GM21723 (cell line): ENCODE data around the gene RNASE2.
A peak's percentile ranks its signal among the peaks of the same experiment; 100 is the strongest.
"Not testable (repeated sequence)": the region's sequence is repeated elsewhere in the genome, so short reads cannot be mapped to it uniquely, and the experiment has no call there.

Source experiments
- ATAC-seq: cut with Tn5 transposase; IDR thresholded peaks from one replicate; pipeline ENCODE4 v1.9.1; 2021; ENCODE audit warnings: mild to moderate bottlenecking, moderate library complexity; ENCODE audit not compliant: unreplicated experiment

RNASE2 gene

DNA sequence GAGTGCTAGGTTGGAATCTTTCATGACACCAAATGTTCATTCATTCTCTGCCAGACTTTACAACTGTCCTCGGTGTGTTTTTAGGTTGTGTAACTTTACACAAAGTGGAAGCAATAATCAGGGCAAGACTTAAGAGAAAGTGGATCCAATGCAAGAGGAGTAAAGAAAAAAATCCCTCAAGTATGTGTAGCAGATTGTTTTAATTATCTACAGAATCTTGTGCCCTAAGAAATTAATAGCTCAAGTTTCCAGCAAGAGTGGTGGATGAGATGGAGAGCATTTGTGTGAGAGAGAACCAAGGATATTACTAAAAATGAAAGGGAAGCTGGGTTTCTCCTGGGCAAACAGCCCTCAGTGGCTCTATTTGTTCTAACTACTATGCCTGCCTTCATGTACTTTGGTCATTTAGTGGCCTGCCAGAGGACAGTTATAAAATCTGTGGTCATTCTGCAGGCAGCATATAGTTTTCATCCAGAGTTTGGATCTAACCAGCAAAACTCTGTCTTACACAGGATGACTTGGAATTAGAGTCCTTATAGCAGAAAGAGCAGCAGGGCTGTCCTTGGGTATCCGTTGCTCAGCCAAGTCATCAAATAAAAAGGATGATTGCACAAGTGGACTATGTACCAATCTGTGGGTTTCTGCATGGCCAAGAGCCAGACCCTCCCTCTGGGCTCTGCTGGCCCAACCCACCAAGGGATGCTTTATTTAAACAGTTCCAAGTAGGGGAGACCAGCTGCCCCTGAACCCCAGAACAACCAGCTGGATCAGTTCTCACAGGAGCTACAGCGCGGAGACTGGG, at the start of gene RNASE2:
Gene RNASE2 (plus strand): TSS at position 752 of the 802 bp plus-strand sequence. CDS start 285 bp downstream, outside the sequence.
- not testable (repeated sequence) for ATAC-seq

- ATAC-seq = no peak
Measured at GRCh38 chr14:20905676-20906075, 49.6 kb upstream of the RNASE2 start.

- ATAC-seq = no peak
Measured at GRCh38 chr14:20907214-20907613, 48.1 kb upstream of the RNASE2 start.

DNA sequence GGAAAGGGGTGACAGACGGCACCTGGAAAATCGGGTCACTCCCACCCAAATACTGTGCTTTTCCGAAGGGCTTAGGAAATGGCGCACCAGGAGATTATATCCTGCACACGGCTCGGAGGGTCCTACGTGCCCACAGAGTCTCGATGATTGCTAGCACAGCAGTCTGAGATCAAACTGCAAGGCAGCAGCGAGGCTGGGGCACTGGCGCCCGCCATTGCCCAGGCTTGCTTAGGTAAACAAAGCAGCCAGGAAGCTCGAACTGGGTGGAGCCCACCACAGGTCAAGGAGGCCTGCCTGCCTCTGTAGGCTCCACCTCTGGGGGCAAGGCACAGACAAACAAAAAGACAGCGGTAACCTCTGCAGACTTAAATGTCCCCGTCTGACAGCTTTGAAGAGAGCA, 44.5 kb upstream of the RNASE2 start:
- not testable (repeated sequence) for ATAC-seq

- not testable (repeated sequence) for ATAC-seq
Measured at GRCh38 chr14:20919038-20919756, 36.1 kb upstream of the RNASE2 start.

DNA sequence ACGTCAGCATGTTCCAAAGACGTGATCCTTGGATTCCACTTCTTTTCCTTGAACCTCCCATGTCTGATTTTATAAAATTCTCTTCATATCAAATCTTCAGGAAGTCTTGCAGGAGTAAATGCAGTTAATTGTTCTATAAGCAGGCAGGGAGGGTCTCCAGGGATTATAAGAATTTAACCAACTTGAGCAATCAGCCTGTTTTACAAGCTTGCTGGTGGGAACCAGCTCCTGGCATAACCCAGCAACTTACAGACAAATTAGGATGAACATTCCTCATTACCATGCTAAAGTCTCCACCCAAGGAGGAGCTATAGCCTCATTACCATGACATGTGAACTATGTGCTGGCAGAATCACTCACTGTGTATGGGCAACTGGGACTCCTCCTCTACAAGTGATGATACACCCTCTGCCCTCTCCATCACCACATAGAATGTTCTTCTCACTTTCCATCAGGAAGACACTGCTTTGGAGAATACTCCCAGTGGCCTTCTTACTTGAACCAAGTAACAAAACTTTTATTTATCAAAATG, 31.5 kb upstream of the RNASE2 start:
- not testable (repeated sequence) for ATAC-seq

DNA sequence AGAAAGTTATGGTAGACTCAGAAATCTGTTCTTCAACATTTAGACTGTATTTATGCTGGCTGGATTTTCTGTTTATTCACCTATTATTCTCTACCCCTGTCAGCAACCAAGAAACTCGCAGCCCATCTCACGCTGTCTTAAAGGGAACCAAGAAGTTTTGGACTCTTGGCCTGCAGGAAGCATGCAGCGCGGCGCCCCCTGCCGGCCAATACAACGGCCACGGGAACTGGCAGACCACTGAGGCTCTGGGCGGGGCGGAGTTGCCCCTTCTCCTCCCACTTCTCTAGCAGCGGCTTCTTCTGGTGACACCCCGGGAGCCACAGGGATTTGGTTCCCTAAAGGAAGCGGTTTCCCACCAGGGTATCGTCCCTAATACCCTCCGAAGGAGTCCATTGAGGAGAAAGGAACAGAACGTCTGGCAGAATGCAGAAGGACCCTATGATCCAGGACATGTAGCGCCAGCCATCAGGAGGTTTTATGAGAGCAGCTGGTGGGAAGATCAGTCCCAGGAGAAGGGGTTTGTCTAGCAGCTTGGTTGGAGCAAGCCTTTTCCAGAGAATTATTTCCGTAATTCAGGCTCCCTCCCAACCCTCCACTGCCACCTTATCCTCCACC, 21.0 kb upstream of the RNASE2 start:
- ATAC-seq = no peak

GRCh38 chr14:20935303-20935984, 19.8 kb upstream of the RNASE2 start:
- ATAC-seq = no peak

DNA sequence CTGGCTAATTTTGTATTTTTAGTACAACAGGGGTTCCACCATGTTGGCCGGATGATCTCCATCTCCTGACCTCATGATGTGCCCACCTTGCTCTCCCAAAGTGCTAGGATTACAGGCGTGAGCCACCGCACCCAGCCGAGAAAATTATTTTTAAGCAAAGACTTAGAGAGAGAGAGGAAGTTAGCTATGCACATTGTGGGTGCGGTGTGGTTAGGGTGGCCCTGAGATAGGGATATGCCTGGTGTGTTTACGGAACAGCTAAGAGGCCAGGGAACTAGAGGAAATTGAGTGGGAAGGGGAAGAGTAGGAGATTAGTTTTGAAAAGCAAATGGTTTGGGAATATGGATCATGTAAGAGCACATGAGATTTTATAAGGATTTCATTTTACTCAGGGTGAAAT, 10.1 kb upstream of the RNASE2 start:
- not testable (repeated sequence) for ATAC-seq

GRCh38 chr14:20946707-20947106, 8.6 kb upstream of the RNASE2 start:
- not testable (repeated sequence) for ATAC-seq

GRCh38 chr14:20955538-20955873, 219 bp downstream of the RNASE2 start:
- ATAC-seq = not testable (repeated sequence)

DNA sequence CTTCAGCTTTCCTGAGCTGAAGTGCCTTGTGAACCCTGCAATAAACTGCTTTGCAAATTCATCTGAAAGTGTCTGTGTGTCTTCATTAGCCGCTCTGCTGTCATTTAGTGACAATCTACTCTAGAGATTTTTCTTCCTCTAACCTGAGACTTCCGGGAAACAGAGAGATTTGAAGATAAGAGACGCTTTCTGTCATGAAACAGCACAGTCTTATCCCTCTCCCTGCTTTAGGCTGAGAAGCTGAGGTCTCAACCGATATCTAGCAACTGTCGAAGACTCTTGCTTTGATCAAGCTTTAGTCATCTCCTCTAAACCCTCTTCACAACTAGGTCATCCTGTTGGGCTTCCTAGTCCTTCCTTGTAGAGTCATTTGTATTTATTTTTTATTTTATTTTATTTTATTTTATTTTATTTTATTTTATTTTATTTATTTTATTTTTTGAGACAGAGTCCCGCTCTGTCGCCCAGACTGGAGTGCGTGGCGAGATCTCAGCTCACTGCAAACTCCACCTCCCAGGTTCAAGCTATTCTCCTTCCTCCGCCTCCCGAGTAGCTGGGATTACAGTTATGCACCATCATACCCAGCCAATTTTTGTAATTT, 1.2 kb downstream of the RNASE2 start:
- no peak for ATAC-seq

DNA sequence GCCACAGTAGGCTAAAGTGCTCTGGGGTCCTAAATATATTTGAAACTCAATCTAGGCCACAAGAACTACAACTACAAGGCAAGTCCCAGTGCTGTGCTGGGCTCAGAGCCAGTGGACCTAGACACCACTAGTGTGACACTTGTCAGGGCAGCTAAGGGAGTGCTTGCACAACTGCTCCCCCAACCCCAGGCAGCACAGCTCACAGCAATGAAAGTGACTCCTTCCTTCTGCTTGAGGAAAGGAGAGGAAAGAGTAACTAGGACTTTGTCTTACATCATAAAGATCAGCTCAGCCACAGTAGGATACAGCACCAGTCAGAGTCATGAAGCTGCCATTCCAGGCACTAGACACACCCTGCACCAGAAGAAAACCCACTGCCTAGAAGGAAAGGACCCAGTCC, 3.7 kb downstream of the RNASE2 start:
- not testable (repeated sequence) for ATAC-seq

DNA sequence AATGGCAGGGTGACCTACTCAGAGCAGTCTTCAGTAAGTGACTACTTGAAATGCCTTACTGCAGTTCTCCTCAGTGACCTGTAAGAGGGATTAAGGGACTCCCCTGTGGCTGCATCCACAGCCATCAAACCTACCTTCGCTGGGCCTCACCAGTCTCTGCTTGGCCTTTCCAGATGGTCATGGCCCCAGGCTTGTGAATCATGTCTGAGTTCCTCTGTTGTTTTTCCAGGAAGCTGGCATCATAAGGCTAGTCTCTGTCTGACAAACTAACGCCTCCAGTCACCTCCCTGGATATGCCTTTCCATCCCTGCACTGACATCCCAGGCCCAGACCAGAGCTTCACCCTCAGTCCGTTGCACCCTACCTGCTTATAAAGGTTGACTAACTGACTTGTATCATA, 14.0 kb downstream of the RNASE2 start:
- ATAC-seq = no peak

GRCh38 chr14:20970647-20970982, 15.3 kb downstream of the RNASE2 start:
- ATAC-seq = no peak

DNA sequence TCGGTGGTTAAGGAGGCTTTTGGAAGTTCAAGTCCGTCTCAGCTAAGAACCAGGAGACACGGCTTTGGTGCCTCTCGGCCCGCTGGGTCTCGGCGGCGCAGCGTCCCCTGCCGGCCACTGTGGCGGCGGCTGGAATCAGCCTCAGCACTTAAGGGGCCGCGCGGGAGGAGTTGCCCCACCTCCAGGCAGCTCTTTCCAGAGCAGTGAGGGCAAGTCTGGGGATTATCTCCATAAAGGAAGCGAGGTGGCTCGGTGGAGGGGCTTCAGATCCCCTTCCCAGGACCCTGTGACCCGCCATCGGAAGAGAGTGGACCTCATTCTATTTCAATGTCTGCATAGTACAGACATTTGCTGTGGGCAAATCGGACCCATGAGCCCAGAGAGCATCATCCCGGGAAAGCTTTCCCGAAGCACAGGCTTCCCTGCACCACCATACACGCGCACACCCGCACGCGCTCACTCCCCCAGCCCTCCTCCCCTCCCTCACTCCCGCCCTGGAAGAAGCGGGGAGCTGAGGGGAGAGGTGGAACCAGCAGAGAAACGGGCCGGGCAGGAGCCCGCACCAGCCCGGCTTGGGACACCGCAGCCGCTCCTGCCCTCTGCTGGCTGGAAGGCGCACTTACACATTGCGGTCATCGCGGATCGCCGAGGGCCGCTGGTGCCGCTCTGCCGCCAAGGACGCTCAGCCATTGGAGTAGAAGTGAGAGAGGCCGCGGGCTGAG, 15.9 kb downstream of the RNASE2 start:
- peak; percentile 92 for ATAC-seq

GRCh38 chr14:20971705-20972021, 16.4 kb downstream of the RNASE2 start:
- peak; percentile 23 for ATAC-seq

DNA sequence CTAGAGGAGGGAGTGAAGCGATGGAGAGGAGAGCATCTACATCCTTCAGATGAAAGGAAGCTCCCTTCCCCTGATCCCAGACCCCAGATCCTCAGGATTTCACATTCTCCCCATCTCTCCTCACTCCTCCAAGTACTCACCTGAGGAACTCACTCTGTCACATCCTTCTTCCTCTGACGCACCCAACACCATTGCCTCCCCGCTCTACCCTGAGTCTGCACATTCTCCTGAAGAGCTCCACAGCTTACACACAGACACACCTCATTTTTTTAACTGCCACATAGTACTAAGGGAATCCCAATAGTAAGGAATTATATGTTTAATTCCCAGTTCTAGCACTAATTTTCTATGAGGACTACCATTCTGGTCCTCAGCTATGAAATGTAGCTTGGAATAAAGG, 18.2 kb downstream of the RNASE2 start:
- no peak for ATAC-seq

DNA sequence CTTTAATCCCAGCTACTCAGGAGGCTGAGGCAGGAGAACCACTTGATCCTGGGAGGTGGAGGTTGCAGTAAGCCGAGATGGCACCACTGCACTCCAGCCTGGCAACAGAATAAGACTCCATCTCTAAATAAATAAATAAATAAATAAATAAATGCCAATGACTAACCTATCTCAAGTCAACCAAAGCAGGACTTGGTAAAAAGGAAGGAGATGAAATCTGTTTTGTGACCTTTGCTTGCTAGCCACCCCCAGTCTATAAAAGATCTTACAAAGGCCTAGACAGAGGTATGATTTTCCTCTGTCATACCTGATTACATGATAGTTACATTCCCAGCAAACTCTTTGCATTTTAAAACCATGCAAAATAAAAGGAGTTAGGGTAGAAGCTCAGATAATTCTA, 21.0 kb downstream of the RNASE2 start:
- no peak for ATAC-seq

DNA sequence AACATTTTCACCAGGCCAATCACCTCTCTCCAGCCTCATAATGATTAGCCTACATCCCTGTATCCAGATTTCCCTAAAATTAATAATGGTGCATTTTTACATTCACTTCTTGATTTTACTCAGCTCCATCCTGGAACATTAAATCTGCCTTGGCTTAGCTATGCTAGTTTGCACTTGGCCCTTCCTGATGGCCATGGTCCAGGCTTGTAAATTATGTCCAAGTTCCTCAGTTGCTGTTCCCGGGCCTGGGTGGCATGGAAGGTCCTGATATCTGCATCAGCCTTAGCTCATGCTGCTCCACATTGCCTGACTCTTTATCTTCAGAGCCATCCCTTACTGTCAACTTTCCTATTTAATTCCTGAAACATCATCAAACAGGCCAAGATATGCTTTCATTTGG, 23.4 kb downstream of the RNASE2 start:
- no peak for ATAC-seq
